Measurements from ENCODE around the gene CT45A10.

DNA sequence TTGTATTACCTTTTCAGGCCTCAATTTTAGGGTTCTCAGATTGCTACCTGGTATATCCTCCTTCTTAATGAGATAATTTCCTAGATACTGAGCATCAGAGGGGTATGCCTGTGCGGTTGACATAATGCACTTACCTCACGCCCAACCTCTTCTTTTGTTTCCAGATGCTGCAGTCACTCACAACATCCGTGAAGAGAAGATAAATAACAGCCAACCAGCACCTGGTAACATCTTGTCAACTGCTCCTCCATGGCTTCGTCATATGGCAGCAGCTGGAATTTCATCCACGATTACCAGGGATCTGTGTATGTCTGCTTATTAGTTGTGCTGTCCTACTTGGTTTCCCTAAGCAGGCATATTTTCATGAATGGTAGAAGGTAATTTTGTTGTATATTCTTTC is 17.0 kb upstream of the CT45A10 start:
- no peak for TF ChIP-seq ELF4 (CRISPR knock-in tag; IDR thresholded peaks at IDR 0.05; ENCODE audit: low read depth)
- TF ChIP-seq, protein P1, sequence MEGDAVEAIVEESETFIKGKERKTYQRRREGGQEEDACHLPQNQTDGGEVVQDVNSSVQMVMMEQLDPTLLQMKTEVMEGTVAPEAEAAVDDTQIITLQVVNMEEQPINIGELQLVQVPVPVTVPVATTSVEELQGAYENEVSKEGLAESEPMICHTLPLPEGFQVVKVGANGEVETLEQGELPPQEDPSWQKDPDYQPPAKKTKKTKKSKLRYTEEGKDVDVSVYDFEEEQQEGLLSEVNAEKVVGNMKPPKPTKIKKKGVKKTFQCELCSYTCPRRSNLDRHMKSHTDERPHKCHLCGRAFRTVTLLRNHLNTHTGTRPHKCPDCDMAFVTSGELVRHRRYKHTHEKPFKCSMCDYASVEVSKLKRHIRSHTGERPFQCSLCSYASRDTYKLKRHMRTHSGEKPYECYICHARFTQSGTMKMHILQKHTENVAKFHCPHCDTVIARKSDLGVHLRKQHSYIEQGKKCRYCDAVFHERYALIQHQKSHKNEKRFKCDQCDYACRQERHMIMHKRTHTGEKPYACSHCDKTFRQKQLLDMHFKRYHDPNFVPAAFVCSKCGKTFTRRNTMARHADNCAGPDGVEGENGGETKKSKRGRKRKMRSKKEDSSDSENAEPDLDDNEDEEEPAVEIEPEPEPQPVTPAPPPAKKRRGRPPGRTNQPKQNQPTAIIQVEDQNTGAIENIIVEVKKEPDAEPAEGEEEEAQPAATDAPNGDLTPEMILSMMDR (IDR thresholded peaks at IDR 0.05) = no peak
- TF ChIP-seq, protein P2, sequence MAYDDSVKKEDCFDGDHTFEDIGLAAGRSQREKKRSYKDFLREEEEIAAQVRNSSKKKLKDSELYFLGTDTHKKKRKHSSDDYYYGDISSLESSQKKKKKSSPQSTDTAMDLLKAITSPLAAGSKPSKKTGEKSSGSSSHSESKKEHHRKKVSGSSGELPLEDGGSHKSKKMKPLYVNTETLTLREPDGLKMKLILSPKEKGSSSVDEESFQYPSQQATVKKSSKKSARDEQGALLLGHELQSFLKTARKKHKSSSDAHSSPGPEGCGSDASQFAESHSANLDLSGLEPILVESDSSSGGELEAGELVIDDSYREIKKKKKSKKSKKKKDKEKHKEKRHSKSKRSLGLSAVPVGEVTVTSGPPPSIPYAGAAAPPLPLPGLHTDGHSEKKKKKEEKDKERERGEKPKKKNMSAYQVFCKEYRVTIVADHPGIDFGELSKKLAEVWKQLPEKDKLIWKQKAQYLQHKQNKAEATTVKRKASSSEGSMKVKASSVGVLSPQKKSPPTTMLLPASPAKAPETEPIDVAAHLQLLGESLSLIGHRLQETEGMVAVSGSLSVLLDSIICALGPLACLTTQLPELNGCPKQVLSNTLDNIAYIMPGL (CRISPR knock-in tag; IDR thresholded peaks at IDR 0.05) = no peak
